Subcutaneous adipose tissue (tissue), 4 donors: ENCODE results near the gene ZNF831. TPM values are rescaled to one million over a fixed set of nuclear protein-coding genes. Genes with fewer than 3 reads are reported as not detected.

Source experiments
- CTCF ChIP-seq: fragments of 450-650 bp; IDR thresholded peaks from one replicate; pipeline ENCODE4 v1.5.1; 2016; ENCODE audit warnings: low read depth, mild to moderate bottlenecking, control low read depth, antibody characterized with exemption, moderate library complexity
- total RNA-seq, 4 donors: library from RNA; depleted of rRNA; stranded (reverse); fragments of >200 nt; gene quantifications; one replicate each; pipeline ENCODE4 v1.1.0, GENCODE V29; 2016

The ZNF831 gene
- total RNA-seq, 4 donors from 2014 or later = 0.19 to 1.0 (median 0.77) TPM

GRCh38 chr20:59220161-59220560 lies 56.5 kb downstream of the ZNF831 start:
- TF ChIP-seq CTCF = no peak

GRCh38 chr20:59221049-59221706 lies 57.6 kb downstream of the ZNF831 start:
- no peak for TF ChIP-seq CTCF

GRCh38 chr20:59221707-59222252 lies 58.2 kb downstream of the ZNF831 start:
- TF ChIP-seq CTCF = no peak

GRCh38 chr20:59222253-59223181 lies 58.9 kb downstream of the ZNF831 start:
- no peak for TF ChIP-seq CTCF

- no peak for TF ChIP-seq CTCF
Measured at GRCh38 chr20:59223182-59223601, 59.6 kb downstream of the ZNF831 start.

GRCh38 chr20:59223750-59224149 lies 60.1 kb downstream of the ZNF831 start:
- TF ChIP-seq CTCF = no peak

- TF ChIP-seq CTCF = no peak
Measured at GRCh38 chr20:59224236-59224635, 60.6 kb downstream of the ZNF831 start.
